ENCODE results near the gene MRPL11. TPM values are rescaled to one million over a fixed set of nuclear protein-coding genes. Genes with fewer than 3 reads are reported as not detected.
"Not testable (repeated sequence)": the region's sequence is repeated elsewhere in the genome, so short reads cannot be mapped to it uniquely, and the experiment has no call there.

Gene MRPL11
- total RNA-seq, 4 donors from 2014 or later: 35.5 to 58.3 (median 39.7) TPM

DNA sequence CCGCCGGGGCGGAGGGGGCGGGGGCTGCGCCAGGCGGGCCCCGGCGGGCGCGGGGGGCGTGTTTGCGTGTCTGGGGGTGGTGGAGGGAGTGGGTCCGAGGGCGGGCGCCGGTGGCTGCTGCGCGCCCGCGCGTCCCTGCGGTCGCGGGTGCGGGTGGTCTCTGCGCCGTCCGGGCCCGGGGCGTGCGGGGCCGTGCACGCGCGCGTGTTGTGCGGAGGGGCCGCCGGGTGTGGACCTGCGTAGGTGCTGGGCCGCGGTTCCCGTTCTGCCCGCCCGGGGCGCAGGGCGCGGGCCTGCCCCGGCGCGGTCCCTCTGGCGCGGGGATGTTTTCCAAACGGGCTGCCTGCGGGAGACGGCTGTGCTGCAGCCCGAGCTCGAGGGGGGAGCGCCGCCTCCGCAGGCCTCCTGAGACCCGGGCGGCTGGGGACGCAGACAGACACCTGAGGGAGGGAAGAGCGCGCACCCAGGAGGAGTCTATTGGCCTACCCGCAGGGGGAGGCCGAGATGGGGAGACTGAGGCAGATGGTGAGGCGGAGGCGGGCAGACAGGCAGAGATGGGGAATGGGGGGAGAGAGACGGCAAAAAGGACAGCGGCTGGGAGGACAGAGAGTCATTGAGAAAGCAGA, 28.5 kb upstream of the MRPL11 start:
- H3K9me3 ChIP-seq: no peaks in the 10 kb centered on the region
- no peak overlapping the region for H3K27ac ChIP-seq
- H3K36me3 ChIP-seq: no peaks in the 10 kb centered on the region
- WGBS, 2 donors: 5% methylated on average over 15 to 19 of the region's 72 CpGs
- intact Hi-C loops (cut with DNase I): no loop called here
- peaks cover 4 to 9% of the 10 kb centered on the region in 2 donors for H3K4me1 ChIP-seq
- no peaks in the 10 kb centered on the region for H3K27me3 ChIP-seq
- no peak for TF ChIP-seq POLR2A (IDR thresholded peaks at IDR 0.05)
- peak in 5 of 6 experiments; percentile 13 to 46 (median 45) for TF ChIP-seq CTCF (IDR thresholded peaks at IDR 0.05)
- peak; percentile 27 to 41 for DNase-seq
- H3K4me3 ChIP-seq (replicated peaks in 1 of 3): peak overlapping the region; percentile 41 to 53 (median 44)

- Histone ChIP-seq H3K36me3 (no peaks in the 10 kb centered on the region), H3K27me3 (no peaks in the 10 kb centered on the region), H3K27ac (peak within 1 kb of the TSS; percentile 14 to 56 (median 47)), H3K9me3 (no peaks in the 10 kb centered on the region), H3K4me3 (replicated peaks in 1 of 3) (peak within 1 kb of the TSS; percentile 41 to 80 (median 53)), H3K4me1 (peaks cover 4 to 9% of the 10 kb centered on the region in 2 donors)
- DNase-seq: peak; percentile 89 to 90
- TF ChIP-seq CTCF (IDR thresholded peaks at IDR 0.05) (no peak), POLR2A (IDR thresholded peaks at IDR 0.05) (peak in 1 of 2 donors; percentile 61)
- 1% methylated on average over 21 to 31 of the region's 63 CpGs for WGBS, 2 donors
- intact Hi-C loops (cut with DNase I): no loop called here
Observed at GRCh38 chr11:66466225-66467033, 27.8 kb upstream of the MRPL11 start, which contains the start of gene PELI3. PELI3 (plus strand) TSS chr11:66466905; CDS start chr11:66468129, 1,224 bp downstream.

DNA sequence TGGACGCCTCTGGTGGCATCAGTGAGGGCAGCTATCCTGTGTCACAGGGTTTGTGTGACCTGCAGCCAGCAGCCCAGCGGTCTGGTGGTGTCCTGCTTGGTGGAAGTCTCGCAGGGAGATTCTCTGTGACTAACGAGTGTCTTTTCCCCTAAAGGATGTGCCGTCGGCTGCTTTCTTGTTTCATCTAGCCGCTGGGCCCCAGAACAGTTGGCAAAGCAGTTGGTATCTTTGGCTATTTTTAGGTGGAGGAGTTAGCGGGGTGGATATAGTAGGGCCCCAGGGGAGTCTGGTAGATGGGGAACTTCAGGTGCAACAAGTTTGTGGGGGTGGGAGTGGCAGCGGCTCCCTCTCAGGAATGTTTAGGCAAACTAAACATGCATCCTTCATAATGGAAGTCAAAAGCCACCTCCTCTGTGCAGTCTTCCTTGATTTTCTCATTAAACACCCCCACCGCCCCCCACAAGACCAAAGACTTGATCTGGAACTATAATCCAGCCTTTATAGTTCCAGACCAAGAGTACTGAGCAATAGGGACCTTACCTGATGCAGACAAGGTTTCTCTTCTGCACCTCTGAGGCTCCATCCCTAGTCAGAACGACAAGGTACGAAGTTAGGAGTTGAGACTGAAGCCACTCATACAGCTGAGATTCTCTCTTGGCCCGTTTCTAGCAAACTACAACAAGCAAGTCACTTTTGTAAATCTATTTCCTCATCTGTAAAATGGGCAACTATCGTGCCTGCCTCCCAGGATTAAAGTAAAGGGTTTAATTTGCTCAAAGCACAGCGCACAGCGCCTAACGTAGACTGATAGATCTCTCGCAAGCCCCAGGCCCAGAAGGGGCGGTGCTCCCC, 27.0 kb upstream of the MRPL11 start:
- WGBS, 2 donors: 48 to 51% methylated on average over 13 to 19 of the region's 19 CpGs
- Histone ChIP-seq H3K27me3 (no peaks in the 10 kb centered on the region), H3K27ac (peak overlapping the region in 1 of 3 donors; percentile 56), H3K36me3 (no peaks in the 10 kb centered on the region), H3K4me1 (peaks cover 4 to 9% of the 10 kb centered on the region in 2 donors), H3K9me3 (no peaks in the 10 kb centered on the region), H3K4me3 (replicated peaks in 1 of 3) (no peak overlapping the region)
- intact Hi-C loops (cut with DNase I): no loop called here
- no peak for DNase-seq
- no peak for TF ChIP-seq POLR2A (IDR thresholded peaks at IDR 0.05)
- TF ChIP-seq CTCF (IDR thresholded peaks at IDR 0.05): no peak

DNA sequence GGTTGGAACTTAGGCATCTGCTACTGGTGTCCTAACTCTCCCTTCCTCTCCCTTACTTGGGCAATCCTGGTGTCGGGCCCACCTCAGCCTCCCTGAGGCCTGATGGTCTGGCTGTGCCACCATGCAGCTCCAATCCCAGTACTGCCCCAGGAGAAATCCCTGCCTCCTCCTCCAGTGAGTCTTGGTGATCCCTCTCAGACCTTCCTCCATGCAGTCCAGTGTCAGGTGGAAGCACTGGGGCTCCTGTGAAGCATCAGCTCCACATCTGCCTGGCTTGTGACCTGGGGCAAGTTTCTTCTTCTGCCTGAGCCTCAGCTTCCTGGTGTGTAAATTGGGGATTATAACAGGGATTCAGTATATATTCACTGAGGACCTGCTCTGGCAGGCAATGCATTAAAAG, 26.3 kb upstream of the MRPL11 start:
- Histone ChIP-seq H3K27ac (no peak overlapping the region), H3K9me3 (no peaks in the 10 kb centered on the region), H3K36me3 (no peaks in the 10 kb centered on the region), H3K4me3 (replicated peaks in 1 of 3) (no peak overlapping the region), H3K27me3 (no peaks in the 10 kb centered on the region), H3K4me1 (peaks cover 4 to 9% of the 10 kb centered on the region in 2 donors)
- intact Hi-C loops (cut with DNase I): no loop called here
- WGBS, 2 donors: 92 to 100% methylated on average over 1 of the region's 1 CpG
- DNase-seq: no peak
- no peak for TF ChIP-seq POLR2A (IDR thresholded peaks at IDR 0.05)
- no peak for TF ChIP-seq CTCF (IDR thresholded peaks at IDR 0.05)

DNA sequence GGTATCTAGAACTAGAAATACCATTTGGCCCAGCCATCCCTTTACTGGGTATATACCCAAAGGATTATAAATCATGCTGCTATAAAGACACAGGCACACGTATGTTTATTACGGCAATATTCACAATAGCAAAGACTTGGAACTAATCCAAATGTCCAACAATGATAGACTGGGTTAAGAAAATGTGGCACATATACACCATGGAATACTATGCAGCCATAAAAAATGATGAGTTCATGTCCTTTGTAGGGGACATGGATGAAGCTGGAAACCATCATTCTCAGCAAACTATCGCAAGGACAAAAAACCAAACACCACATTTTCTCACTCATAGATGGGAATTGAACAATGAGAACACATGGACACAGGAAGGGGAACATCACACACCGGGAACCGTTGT, 25.5 kb upstream of the MRPL11 start:
- H3K27me3 ChIP-seq; H3K36me3 ChIP-seq; intact Hi-C loops (cut with DNase I); H3K4me3 ChIP-seq (replicated peaks in 1 of 3); H3K27ac ChIP-seq; DNase-seq; H3K4me1 ChIP-seq; H3K9me3 ChIP-seq: not testable (repeated sequence)
- 94% methylated on average over 5 of the region's 5 CpGs for WGBS, 2 donors
